GM12874 (cell line): Measurements from ENCODE around the gene TFF3.

Source experiments
- TF ChIP-seq, protein P1 (sequence below): IDR thresholded peaks from 2 replicates; pipeline ENCODE4 v1.5.1; 2011; ENCODE audit warnings: low read depth, mild to moderate bottlenecking, control low read depth, low read length, moderate library complexity; ENCODE audit not compliant: insufficient read depth

TFF3 gene

DNA sequence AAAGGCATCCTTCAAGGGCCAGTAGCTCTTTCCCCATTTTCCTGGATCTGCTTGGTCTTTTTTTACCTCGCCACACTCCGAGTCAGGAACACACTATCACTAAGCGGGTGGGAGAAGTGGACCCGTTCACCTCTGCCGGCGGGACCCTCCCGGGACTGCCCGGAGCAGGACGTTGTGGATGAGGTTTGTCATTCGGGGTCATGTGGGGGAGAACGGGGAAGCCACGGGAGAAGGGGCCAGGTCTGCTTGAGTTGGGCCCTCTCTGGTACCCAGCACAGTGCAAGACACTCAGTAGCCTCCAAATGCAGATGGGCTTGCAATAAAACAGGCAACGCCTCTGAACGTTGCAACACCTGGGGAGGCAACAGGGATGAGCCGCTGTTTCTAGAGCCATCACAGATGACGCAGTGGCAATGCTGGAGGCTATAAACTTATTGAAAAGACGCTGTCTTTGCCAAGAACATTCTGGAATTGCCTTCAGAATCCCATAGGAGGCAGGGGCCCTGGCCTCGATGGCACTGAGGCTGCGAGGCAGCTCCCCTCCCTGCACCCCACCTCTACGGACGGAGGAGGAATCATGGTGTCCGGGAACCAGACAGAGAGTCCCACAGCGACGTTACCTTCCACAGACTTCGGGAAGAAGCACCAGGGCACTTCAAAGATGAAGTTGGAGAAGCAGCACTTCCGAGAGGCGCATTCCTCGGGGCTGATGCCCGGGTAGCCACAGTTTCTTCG lies 31.8 kb upstream of the TFF3 start:
- TF ChIP-seq, protein P1, sequence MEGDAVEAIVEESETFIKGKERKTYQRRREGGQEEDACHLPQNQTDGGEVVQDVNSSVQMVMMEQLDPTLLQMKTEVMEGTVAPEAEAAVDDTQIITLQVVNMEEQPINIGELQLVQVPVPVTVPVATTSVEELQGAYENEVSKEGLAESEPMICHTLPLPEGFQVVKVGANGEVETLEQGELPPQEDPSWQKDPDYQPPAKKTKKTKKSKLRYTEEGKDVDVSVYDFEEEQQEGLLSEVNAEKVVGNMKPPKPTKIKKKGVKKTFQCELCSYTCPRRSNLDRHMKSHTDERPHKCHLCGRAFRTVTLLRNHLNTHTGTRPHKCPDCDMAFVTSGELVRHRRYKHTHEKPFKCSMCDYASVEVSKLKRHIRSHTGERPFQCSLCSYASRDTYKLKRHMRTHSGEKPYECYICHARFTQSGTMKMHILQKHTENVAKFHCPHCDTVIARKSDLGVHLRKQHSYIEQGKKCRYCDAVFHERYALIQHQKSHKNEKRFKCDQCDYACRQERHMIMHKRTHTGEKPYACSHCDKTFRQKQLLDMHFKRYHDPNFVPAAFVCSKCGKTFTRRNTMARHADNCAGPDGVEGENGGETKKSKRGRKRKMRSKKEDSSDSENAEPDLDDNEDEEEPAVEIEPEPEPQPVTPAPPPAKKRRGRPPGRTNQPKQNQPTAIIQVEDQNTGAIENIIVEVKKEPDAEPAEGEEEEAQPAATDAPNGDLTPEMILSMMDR: no peak

DNA sequence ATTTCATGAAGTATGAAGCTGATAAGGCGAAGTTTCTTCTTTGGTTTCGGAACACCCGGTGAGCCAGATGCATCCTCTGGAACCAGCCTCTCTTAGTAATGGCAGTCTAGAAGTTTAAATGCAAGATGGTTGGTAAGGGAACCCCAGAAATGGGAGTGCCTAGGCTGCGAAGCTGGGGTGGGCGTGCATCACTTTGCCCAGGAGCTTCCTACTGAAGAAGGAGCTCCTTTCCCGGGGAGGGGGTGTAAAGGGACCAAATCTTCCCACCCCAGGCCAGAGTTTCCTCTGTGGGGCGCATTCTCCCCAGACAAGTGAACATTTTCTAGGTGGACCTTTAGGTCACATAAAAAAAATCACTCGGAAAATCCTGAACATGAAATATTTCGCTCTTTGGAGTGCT lies 31.2 kb upstream of the TFF3 start:
- TF ChIP-seq, protein P1: no peak

DNA sequence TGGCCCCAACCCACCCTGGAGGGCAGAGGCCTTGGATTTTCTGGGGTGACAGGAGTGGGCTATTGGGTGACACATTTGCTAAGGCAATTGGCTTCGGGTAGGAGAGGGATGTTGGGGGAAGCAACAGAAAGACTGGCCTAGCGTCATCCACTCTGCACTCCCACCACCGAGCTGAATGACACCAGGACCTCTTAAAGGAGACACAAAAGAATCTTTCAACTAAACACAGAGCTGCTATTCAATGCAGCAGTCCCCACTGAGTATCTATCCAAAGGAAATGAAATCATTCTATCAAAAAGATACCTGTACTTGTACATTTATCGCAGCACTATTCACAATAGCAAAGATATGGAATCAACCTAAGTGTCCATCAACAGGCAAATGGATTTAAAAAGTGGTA lies 29.4 kb upstream of the TFF3 start:
- TF ChIP-seq, protein P1: no peak

DNA sequence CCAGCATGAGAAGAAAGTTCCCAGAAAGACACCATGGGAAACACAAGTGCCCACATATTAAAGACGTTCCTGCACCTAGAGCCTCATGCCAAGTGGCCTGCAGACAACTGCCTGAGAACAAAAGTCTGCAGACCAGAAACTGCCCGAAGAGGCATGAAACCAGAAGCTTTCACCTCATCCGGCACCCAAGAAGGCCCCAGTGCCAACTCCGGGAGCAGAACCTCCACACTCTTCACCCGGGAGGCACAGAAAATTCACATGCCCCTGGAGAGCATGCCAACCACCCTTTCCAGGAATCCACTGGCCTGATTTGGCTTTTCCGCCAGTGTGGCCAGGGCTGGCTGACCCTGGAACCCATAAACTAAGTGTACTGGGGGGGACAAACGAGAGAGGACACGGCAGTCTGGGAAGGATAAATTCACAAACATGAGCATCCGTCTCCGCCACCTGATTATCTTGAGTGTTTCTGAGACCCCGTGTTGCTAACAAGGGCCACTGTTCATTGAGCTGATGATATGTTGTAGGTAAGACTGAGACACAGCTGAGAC lies 28.8 kb upstream of the TFF3 start:
- TF ChIP-seq, protein P1: no peak

DNA sequence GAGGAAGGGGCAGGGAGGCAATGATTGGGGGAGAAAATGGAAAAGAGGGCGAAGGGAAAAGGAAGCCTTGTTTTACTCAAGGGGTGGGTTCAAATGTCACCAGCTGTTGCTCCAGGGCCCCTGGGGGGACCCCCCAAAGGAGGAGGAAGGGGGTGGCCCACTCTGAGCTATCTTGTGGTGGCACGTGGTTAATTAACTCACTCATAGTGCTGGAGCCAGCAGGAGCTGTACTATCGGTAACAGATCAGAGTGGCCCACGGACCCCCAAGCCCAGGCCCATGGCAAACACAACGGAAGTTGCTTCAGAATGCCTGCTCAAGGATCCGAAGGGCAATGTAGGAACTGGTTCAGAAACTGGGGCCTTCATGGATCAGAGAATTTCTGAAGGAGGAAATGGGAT lies 28.3 kb upstream of the TFF3 start:
- TF ChIP-seq, protein P1: no peak

DNA sequence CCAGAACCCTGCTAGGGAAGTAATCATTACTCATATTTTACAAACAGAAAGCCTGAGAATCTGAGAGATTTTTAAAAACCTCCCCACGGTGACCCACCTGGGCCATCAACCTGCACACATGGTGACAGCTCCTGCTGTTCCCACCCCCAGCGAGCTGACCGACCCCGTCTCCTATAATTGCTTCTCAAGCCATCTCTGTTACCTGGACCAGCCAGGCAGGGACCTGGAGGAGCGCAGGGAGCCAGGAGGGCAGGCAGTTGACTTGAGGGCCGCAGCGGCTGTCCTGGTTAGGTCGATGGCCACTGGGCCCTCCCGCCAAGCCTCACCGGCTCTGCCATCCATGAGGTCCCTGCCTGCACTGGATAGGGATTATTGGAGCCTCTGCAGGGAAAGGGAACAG lies 27.9 kb upstream of the TFF3 start:
- TF ChIP-seq, protein P1: no peak

DNA sequence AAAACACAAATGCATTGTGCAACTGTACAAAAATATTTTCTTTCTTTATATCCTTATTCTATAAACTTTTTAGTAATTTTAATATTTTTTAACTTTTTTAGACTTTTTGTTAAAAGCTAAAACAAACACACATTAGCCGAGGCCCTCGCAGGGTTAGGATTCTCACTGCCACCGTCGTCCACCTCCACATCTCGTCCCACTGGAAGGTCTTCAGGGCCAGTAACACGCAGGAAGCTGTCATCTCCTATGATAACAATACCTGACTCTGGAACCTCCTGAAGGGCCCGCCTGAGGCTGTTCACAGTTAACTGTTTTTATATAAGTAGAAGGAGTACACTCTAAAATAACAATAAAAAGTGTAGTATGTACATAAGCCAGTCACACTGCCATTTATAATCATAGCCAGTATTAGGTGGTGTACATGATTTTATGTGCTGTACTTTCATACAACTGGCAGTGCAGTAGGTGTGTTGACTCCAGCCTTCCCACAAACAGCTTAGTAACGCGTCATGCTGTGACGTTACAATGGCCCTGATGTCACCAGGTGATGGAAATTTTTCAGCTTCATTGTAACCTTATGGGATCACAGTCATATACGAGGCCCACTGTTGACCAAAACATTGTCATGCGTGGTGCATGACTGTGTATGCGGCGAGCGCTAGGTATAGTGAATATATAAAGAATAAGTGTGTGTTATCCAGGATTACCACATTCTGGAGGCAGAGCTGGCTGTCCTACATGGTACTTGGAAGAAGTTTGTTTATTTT lies 26.8 kb upstream of the TFF3 start:
- TF ChIP-seq, protein P1: no peak
